ENCODE results near the gene PARK7. TPM values are rescaled to one million over a fixed set of nuclear protein-coding genes. Genes with fewer than 3 reads are reported as not detected.
A peak's percentile ranks its signal among the peaks of the same experiment; 100 is the strongest.

PARK7 gene
- total and polyA plus RNA-seq, 11 donors = 275 to 550 (median 345) TPM

GRCh38 chr1:7930645-7931445 lies 30.7 kb upstream of the PARK7 start:
- H3K36me3 ChIP-seq = no peaks in the 10 kb centered on the region
- WGBS, 4 donors = 71 to 73% (median 72%) methylated on average over 15 of the region's 15 CpGs
- H3K27ac ChIP-seq = peak overlapping the region in 1 of 12 donors; percentile 54
- intact Hi-C loops (cut with DNase I) = no loop called here
- peaks cover 0 to 20% (median 0%) of the 10 kb centered on the region in 12 donors for H3K4me1 ChIP-seq
- H3K9me3 ChIP-seq = no peaks in the 10 kb centered on the region
- TF ChIP-seq POLR2A (IDR thresholded peaks at IDR 0.05) = no peak
- H3K4me3 ChIP-seq = no peak overlapping the region
- peaks cover 0 to 45% (median 13%) of the 10 kb centered on the region in 9 donors for H3K27me3 ChIP-seq
- DNase-seq = no peak
- ATAC-seq = no peak

GRCh38 chr1:7931446-7931812 lies 30.1 kb upstream of the PARK7 start:
- intact Hi-C loops (cut with DNase I) = no loop called here
- DNase-seq = no peak
- no peak for ATAC-seq
- 68 to 78% (median 76%) methylated on average over 2 of the region's 2 CpGs for WGBS, 4 donors
- TF ChIP-seq POLR2A (IDR thresholded peaks at IDR 0.05) = no peak
- no peak for TF ChIP-seq CTCF (IDR thresholded peaks at IDR 0.05)
- Histone ChIP-seq H3K9me3 (no peaks in the 10 kb centered on the region), H3K27ac (peak overlapping the region in 1 of 12 donors; percentile 54), H3K27me3 (peaks cover 0 to 39% (median 10%) of the 10 kb centered on the region in 9 donors), H3K4me1 (peaks cover 0 to 20% (median 0%) of the 10 kb centered on the region in 12 donors), H3K4me3 (no peak overlapping the region), H3K36me3 (no peaks in the 10 kb centered on the region)

- ATAC-seq = no peak
- H3K9me3 ChIP-seq = no peaks in the 10 kb centered on the region
- H3K36me3 ChIP-seq = no peaks in the 10 kb centered on the region
- intact Hi-C loops (cut with DNase I) = no loop called here
- no peak for DNase-seq
- peaks cover 0 to 20% (median 0%) of the 10 kb centered on the region in 12 donors for H3K4me1 ChIP-seq
- TF ChIP-seq POLR2A (IDR thresholded peaks at IDR 0.05) (no peak), CTCF (IDR thresholded peaks at IDR 0.05) (no peak)
- 78 to 83% (median 80%) methylated on average over 15 of the region's 15 CpGs for WGBS, 4 donors
- no peak overlapping the region for H3K27ac ChIP-seq
- no peak overlapping the region for H3K4me3 ChIP-seq
- H3K27me3 ChIP-seq = peaks cover 0 to 38% (median 6%) of the 10 kb centered on the region in 9 donors
Observed at GRCh38 chr1:7932524-7933138, 28.9 kb upstream of the PARK7 start.

- no peak overlapping the region for H3K4me3 ChIP-seq
- ATAC-seq (no peak), DNase-seq (no peak)
- WGBS, 4 donors = 60 to 68% (median 65%) methylated on average over 3 of the region's 3 CpGs
- peaks cover 0 to 51% (median 11%) of the 10 kb centered on the region in 9 donors for H3K27me3 ChIP-seq
- intact Hi-C loops (cut with DNase I) = no loop called here
- TF ChIP-seq POLR2A (IDR thresholded peaks at IDR 0.05) (no peak), CTCF (IDR thresholded peaks at IDR 0.05) (no peak)
- H3K27ac ChIP-seq = no peak overlapping the region
- H3K4me1 ChIP-seq = peaks cover 0 to 30% (median 11%) of the 10 kb centered on the region in 12 donors
- H3K36me3 ChIP-seq = no peaks in the 10 kb centered on the region
- no peaks in the 10 kb centered on the region for H3K9me3 ChIP-seq
Observed at GRCh38 chr1:7938070-7938469, 23.4 kb upstream of the PARK7 start.

Data from heart left ventricle (tissue), 16 donors.